22Rv1 (cell line): Measurements from ENCODE around the gene RAD51.

Source experiments
- ZFX ChIP-seq: fragments of 450-650 bp; IDR thresholded peaks from 2 replicates; pipeline ENCODE4 v1.6.1; 2017; ENCODE audit warnings: antibody characterized with exemption, borderline replicate concordance
- TF ChIP-seq, protein P1 (sequence below): fragments of 450-650 bp; IDR thresholded peaks from 2 replicates; pipeline ENCODE4 v1.5.1; 2017; ENCODE audit warnings: mild to moderate bottlenecking

DNA sequence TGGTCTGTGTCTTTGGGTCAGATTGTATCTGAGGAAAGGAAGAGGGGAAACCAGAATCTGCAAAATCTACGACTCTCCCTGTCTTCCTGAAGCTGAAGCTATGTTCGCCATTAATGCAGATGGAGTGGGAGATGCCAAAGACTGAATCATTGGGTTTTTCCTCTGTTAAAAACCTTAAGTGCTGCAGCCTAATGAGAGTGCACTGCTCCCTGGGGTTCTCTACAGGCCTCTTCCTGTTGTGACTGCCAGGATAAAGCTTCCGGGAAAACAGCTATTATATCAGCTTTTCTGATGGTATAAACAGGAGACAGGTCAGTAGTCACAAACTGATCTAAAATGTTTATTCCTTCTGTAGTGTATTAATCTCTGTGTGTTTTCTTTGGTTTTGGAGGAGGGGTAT, 36.1 kb downstream of the RAD51 start:
- TF ChIP-seq, protein P1, sequence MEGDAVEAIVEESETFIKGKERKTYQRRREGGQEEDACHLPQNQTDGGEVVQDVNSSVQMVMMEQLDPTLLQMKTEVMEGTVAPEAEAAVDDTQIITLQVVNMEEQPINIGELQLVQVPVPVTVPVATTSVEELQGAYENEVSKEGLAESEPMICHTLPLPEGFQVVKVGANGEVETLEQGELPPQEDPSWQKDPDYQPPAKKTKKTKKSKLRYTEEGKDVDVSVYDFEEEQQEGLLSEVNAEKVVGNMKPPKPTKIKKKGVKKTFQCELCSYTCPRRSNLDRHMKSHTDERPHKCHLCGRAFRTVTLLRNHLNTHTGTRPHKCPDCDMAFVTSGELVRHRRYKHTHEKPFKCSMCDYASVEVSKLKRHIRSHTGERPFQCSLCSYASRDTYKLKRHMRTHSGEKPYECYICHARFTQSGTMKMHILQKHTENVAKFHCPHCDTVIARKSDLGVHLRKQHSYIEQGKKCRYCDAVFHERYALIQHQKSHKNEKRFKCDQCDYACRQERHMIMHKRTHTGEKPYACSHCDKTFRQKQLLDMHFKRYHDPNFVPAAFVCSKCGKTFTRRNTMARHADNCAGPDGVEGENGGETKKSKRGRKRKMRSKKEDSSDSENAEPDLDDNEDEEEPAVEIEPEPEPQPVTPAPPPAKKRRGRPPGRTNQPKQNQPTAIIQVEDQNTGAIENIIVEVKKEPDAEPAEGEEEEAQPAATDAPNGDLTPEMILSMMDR, result no peak
- TF ChIP-seq ZFX, result no peak
